Stimulated activated naive CD8-positive, alpha-beta T cell treated with anti-CD3 and anti-CD28 coated beads, Interleukin-15, Interleukin-2, amounts not matched to agents 100 U/mL and 50 U/mL, for 24 hours (primary cell): ENCODE results near the gene EEF2.
"Not testable (repeated sequence)": the region's sequence is repeated elsewhere in the genome, so short reads cannot be mapped to it uniquely, and the experiment has no call there.

Experiments used
- ATAC-seq: fragments of 150-1000 bp; cut with Tn5 transposase; one replicate; pipeline ENCODE4 v1.10.0; 2021
- DNase-seq: peaks from one replicate; pipeline ENCODE4 v3.0.0; 2021

The EEF2 gene

GRCh38 chr19:3968556-3969434, 16.5 kb downstream of the EEF2 start:
- DNase-seq (no peak), ATAC-seq (no peak)

GRCh38 chr19:3967983-3968382, 17.3 kb downstream of the EEF2 start:
- not testable (repeated sequence) for DNase-seq

GRCh38 chr19:3966051-3967017, 18.9 kb downstream of the EEF2 start:
- no peak for ATAC-seq
- DNase-seq, result no peak

More at GRCh38 chr19:3967983-3968382, 17.3 kb downstream of the EEF2 start:
- ATAC-seq, result not testable (repeated sequence)

- DNase-seq (no peak), ATAC-seq (no peak)
Observed at GRCh38 chr19:3964256-3965194, 20.7 kb downstream of the EEF2 start.

GRCh38 chr19:3963458-3964255, 21.6 kb downstream of the EEF2 start:
- ATAC-seq (no peak), DNase-seq (no peak)

- ATAC-seq (no peak), DNase-seq (no peak)
Observed at GRCh38 chr19:3961007-3961406, 24.3 kb downstream of the EEF2 start.

GRCh38 chr19:3959766-3960131, 25.5 kb downstream of the EEF2 start:
- ATAC-seq (no peak), DNase-seq (no peak)

GRCh38 chr19:3958836-3959765, 26.2 kb downstream of the EEF2 start:
- DNase-seq (no peak), ATAC-seq (no peak)

GRCh38 chr19:3955688-3956087, 29.6 kb downstream of the EEF2 start:
- DNase-seq, result no peak
- ATAC-seq, result no peak

- ATAC-seq, DNase-seq: not testable (repeated sequence)
Observed at GRCh38 chr19:3955276-3955675, 30.0 kb downstream of the EEF2 start.

- ATAC-seq, result no peak
Observed at GRCh38 chr19:3954107-3954506, 31.2 kb downstream of the EEF2 start.

GRCh38 chr19:3952755-3953276, 32.4 kb downstream of the EEF2 start:
- not testable (repeated sequence) for ATAC-seq, DNase-seq

More at GRCh38 chr19:3954107-3954506, 31.2 kb downstream of the EEF2 start:
- DNase-seq, result no peak

- peak; percentile 39 for DNase-seq
Observed at GRCh38 chr19:3950871-3951861, 34.1 kb downstream of the EEF2 start.

GRCh38 chr19:3949997-3950859, 35.0 kb downstream of the EEF2 start:
- no peak for ATAC-seq

More at GRCh38 chr19:3950871-3951861, 34.1 kb downstream of the EEF2 start:
- ATAC-seq, result peak; percentile 57

GRCh38 chr19:3949294-3949693, 36.0 kb downstream of the EEF2 start:
- DNase-seq (no peak), ATAC-seq (no peak)

More at GRCh38 chr19:3949997-3950859, 35.0 kb downstream of the EEF2 start:
- DNase-seq, result no peak

GRCh38 chr19:3947316-3947933, 37.8 kb downstream of the EEF2 start:
- not testable (repeated sequence) for DNase-seq, ATAC-seq
